DLD1 (cell line): Measurements from ENCODE around the gene CHMP2A.
"Not testable (repeated sequence)": the region's sequence is repeated elsewhere in the genome, so short reads cannot be mapped to it uniquely, and the experiment has no call there.

Source experiments
- in situ Hi-C: cut with HindIII; loops from 2 replicates; pipeline ENCODE4 v1.10.0; 2017; ENCODE audit warnings: low sequenced_read_pairs

Gene CHMP2A

GRCh38 chr19:58513694-58514563 lies 41.0 kb downstream of the CHMP2A start:
- in situ Hi-C loops, result no loop called here

- in situ Hi-C loops, result no loop called here
Measured at GRCh38 chr19:58513213-58513693, 41.7 kb downstream of the CHMP2A start.

GRCh38 chr19:58511353-58512208 lies 43.3 kb downstream of the CHMP2A start, which contains the start of gene SLC27A5:
SLC27A5 (minus strand) TSS chr19:58511992; CDS start chr19:58511955, 37 bp downstream.
- in situ Hi-C loops, result no loop called here

GRCh38 chr19:58510084-58510862 lies 44.6 kb downstream of the CHMP2A start:
- in situ Hi-C loops, result no loop called here

- in situ Hi-C loops, result no loop called here
Measured at GRCh38 chr19:58509731-58510083, 45.2 kb downstream of the CHMP2A start.

GRCh38 chr19:58507602-58508223 lies 47.2 kb downstream of the CHMP2A start:
- in situ Hi-C loops, result not testable (repeated sequence)
